WTC11 (cell line): ENCODE measurements around the gene TP73. TPM values are rescaled to one million over a fixed set of nuclear protein-coding genes. Genes with fewer than 3 reads are reported as not detected.

Experiments
- ATAC-seq: fragments of 200-7000 bp; cut with Tn5 transposase; 2 replicates; pipeline ENCODE4 v1.10.0; 2021; ENCODE audit warnings: mild to moderate bottlenecking, moderate library complexity
- CTCF ChIA-PET: fragments of 300-600 bp; sonication (Branson Sonifier 250); formaldehyde crosslinking; loops from one replicate; lab custom pipeline; 2021; ENCODE audit warnings: antibody characterized with exemption; lab: Charles Lee
- POLR2A ChIA-PET: fragments of 350-600 bp; sonication (Branson Sonifier 250); formaldehyde crosslinking; loops from one replicate; lab custom pipeline; 2021; ENCODE audit warnings: antibody characterized with exemption; lab: Charles Lee
- DNase-seq: peaks from one replicate; pipeline ENCODE4 v3.0.0; 2021; ENCODE audit warnings: low spot score
- H3K27ac Mint-ChIP-seq: 2 replicates; pipeline ENCODE4 v1.8.0; 2021; ENCODE audit warnings: mixed read lengths
- H3K27me3 Mint-ChIP-seq: 2 replicates; pipeline ENCODE4 v1.8.0; 2021; ENCODE audit warnings: low read depth, mild to moderate bottlenecking, moderate library complexity, mixed read lengths
- H3K36me3 Mint-ChIP-seq: 2 replicates; pipeline ENCODE4 v1.8.0; 2021; ENCODE audit warnings: mixed read lengths
- H3K4me1 Mint-ChIP-seq: 2 replicates; pipeline ENCODE4 v1.8.0; 2022; ENCODE audit warnings: mixed read lengths
- H3K4me3 Mint-ChIP-seq: 2 replicates; pipeline ENCODE4 v1.8.0; 2021; ENCODE audit warnings: mild to moderate bottlenecking, moderate library complexity, mixed read lengths
- H3K9me3 Mint-ChIP-seq: 2 replicates; pipeline ENCODE4 v1.8.0; 2021; ENCODE audit warnings: mixed read lengths
- ATF1 ChIP-seq: sonication (generic); formaldehyde crosslinking; IDR thresholded peaks from 2 replicates; pipeline ENCODE4 v1.8.1; 2023; ENCODE audit warnings: mild to moderate bottlenecking, moderate library complexity, missing genetic modification reagents
- ELF4 ChIP-seq: sonication (generic); formaldehyde crosslinking; IDR thresholded peaks from 2 replicates; pipeline ENCODE4 v1.8.1; 2022; ENCODE audit warnings: low read depth, mild to moderate bottlenecking, moderate library complexity, missing genetic modification reagents
- EMX1 ChIP-seq: fragments of 250-450 bp; sonication (Bioruptor Pico); IDR thresholded peaks from 2 replicates; pipeline ENCODE4 v1.8.0; 2021; ENCODE audit warnings: mild to moderate bottlenecking
- ETV6 ChIP-seq: sonication (generic); formaldehyde crosslinking; IDR thresholded peaks from 2 replicates; pipeline ENCODE4 v1.8.1; 2022; ENCODE audit warnings: mild to moderate bottlenecking, missing genetic modification reagents
- GABPB1 ChIP-seq: sonication (generic); formaldehyde crosslinking; IDR thresholded peaks from 2 replicates; pipeline ENCODE4 v1.8.1; 2023; ENCODE audit warnings: mild to moderate bottlenecking, missing genetic modification reagents
- IRF2 ChIP-seq: sonication (generic); formaldehyde crosslinking; IDR thresholded peaks from 2 replicates; pipeline ENCODE4 v1.8.0; 2022; ENCODE audit warnings: low read depth, missing genetic modification reagents, borderline replicate concordance
- NR2C2 ChIP-seq: sonication (generic); formaldehyde crosslinking; IDR thresholded peaks from 2 replicates; pipeline ENCODE4 v1.8.0; 2022; ENCODE audit warnings: mild to moderate bottlenecking, missing genetic modification reagents
- RELA ChIP-seq: sonication (generic); formaldehyde crosslinking; IDR thresholded peaks from 2 replicates; pipeline ENCODE4 v1.8.1; 2022; ENCODE audit warnings: missing genetic modification reagents, mild to moderate bottlenecking, borderline replicate concordance
- TEAD1 ChIP-seq: sonication (generic); formaldehyde crosslinking; IDR thresholded peaks from 2 replicates; pipeline ENCODE4 v1.8.0; 2022; ENCODE audit warnings: mild to moderate bottlenecking, missing genetic modification reagents
- ZNF416 ChIP-seq: fragments of 250-450 bp; sonication (Bioruptor Pico); IDR thresholded peaks from 2 replicates; pipeline ENCODE4 v1.9.0; 2021; ENCODE audit warnings: mild to moderate bottlenecking, inconsistent platforms
- total RNA-seq: library from RNA; stranded (reverse); gene quantifications from 3 replicates; pipeline ENCODE4 v1.2.3, GENCODE V29; 2021
- TF ChIP-seq, protein P1 (sequence below): fragments of 250-450 bp; sonication (Bioruptor Pico); conservative IDR thresholded peaks from 2 replicates; pipeline ENCODE4 v1.9.0; 2021; ENCODE audit warnings: mild to moderate bottlenecking
- TF ChIP-seq, protein P2 (sequence below): sonication (generic); formaldehyde crosslinking; IDR thresholded peaks from 2 replicates; pipeline ENCODE4 v1.8.0; 2022; ENCODE audit warnings: mild to moderate bottlenecking, missing genetic modification reagents
- TF ChIP-seq, protein P3 (sequence below): sonication (generic); formaldehyde crosslinking; IDR thresholded peaks from 2 replicates; pipeline ENCODE4 v1.8.1; 2023; ENCODE audit warnings: mild to moderate bottlenecking, missing genetic modification reagents
- TF ChIP-seq, protein P4 (sequence below): fragments of 250-450 bp; sonication (Bioruptor Pico); IDR thresholded peaks from 2 replicates; pipeline ENCODE4 v1.9.0; 2021; ENCODE audit warnings: moderate library complexity, mild to moderate bottlenecking, inconsistent platforms, borderline replicate concordance
- TF ChIP-seq, protein P5 (sequence below): sonication (generic); formaldehyde crosslinking; IDR thresholded peaks from 2 replicates; pipeline ENCODE4 v1.8.1; 2022; ENCODE audit warnings: mild to moderate bottlenecking, moderate library complexity, missing genetic modification reagents
- TF ChIP-seq, protein P6 (sequence below): fragments of 250-450 bp; sonication (Bioruptor Pico); IDR thresholded peaks from 2 replicates; pipeline ENCODE4 v2.1.2; 2022; ENCODE audit warnings: mild to moderate bottlenecking, moderate library complexity
- TF ChIP-seq, protein P7 (sequence below): sonication (generic); formaldehyde crosslinking; conservative IDR thresholded peaks from 2 replicates; pipeline ENCODE4 v1.8.1; 2022; ENCODE audit warnings: mild to moderate bottlenecking, missing genetic modification reagents
- TF ChIP-seq, protein P8 (sequence below): sonication (generic); formaldehyde crosslinking; IDR thresholded peaks from 2 replicates; pipeline ENCODE4 v1.8.1; 2022; ENCODE audit warnings: low read depth, mild to moderate bottlenecking, moderate library complexity, missing genetic modification reagents, borderline replicate concordance
- TF ChIP-seq, protein P9 (sequence below): sonication (generic); formaldehyde crosslinking; IDR thresholded peaks from 2 replicates; pipeline ENCODE4 v1.8.0; 2023; ENCODE audit warnings: mild to moderate bottlenecking, missing genetic modification reagents
- TF ChIP-seq, protein P10 (sequence below): fragments of 250-450 bp; sonication (Bioruptor Pico); IDR thresholded peaks from 2 replicates; pipeline ENCODE4 v1.9.0; 2021; ENCODE audit warnings: mild to moderate bottlenecking

TP73 gene
- total RNA-seq, 1 experiment from 2014 or later, result 5.7 TPM

DNA sequence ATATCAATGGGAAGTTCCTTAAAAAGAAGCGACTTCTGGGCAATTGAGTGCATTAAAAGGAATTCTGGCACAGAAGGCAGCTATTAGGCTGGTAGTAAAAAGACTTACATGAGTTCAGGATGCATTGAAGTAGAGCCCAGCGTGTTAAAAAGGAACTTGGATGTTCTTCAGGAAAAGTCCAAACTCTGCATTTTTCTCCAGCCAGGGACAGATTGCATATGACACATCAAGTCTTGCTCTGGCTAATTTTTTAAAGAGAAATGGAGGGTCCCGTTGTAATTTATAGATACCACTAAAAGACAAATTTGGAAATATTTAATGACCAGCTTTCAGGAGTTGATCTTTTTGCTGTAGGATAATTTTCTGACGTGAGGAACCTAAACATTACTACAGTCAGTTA is 26.3 kb upstream of the TP73 start:
- Mint-ChIP-seq H3K9me3 (no peaks in the 10 kb centered on the region), H3K27ac (no peak overlapping the region; the same call in 1 of the 2 replicates), H3K4me3 (peak overlapping the region; percentile 69), H3K36me3 (peaks cover 15% of the 10 kb centered on the region), H3K27me3 (no peaks in the 10 kb centered on the region; the same call in 1 of the 2 replicates), H3K4me1 (peaks cover 12% of the 10 kb centered on the region)
- ATAC-seq (no peak), DNase-seq (no peak)
- CTCF ChIA-PET, result interaction anchor here (0.6 kb wide), 3 partner anchors 92 to 1350 kb away, joined by 3 to 8 read pairs (median 3); no protein-coding TSS in a partner anchor
- POLR2A ChIA-PET, result no interaction called here
- no peak for TF ChIP-seq NR2C2 (CRISPR knock-in tag)
- TF ChIP-seq, protein P1, sequence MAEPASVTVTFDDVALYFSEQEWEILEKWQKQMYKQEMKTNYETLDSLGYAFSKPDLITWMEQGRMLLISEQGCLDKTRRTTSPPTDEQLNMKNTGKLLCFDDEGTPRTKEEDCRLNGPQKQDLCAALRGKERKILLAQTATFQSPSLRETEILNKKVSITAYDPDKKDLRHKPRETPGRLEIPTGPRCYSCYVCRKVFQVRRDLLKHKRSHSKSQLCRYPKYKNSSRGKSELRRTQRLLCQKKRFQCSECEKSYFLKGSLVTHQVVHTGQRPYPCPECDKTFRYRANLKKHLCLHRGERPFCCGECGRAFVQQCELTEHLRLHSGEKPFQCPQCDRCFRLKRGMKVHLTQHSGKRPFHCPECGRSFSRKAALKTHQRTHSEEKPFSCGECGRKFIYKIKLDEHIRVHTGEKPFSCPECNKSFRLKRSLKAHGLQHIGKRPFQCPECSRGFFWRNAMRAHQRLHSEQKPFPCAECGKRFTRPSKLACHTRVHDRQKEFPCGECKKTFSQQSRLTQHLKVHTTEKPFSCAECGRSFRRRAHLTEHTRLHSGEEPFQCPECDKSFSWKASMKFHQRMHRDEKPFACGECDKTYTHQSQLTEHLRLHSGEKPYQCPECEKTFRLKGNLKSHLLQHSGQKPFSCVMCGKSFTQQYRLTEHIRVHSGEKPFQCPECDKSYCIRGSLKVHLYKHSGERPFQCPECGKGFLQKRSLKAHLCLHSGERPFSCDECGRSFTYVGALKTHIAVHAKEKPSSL (CRISPR knock-in tag), result no peak
- TF ChIP-seq, protein P2, sequence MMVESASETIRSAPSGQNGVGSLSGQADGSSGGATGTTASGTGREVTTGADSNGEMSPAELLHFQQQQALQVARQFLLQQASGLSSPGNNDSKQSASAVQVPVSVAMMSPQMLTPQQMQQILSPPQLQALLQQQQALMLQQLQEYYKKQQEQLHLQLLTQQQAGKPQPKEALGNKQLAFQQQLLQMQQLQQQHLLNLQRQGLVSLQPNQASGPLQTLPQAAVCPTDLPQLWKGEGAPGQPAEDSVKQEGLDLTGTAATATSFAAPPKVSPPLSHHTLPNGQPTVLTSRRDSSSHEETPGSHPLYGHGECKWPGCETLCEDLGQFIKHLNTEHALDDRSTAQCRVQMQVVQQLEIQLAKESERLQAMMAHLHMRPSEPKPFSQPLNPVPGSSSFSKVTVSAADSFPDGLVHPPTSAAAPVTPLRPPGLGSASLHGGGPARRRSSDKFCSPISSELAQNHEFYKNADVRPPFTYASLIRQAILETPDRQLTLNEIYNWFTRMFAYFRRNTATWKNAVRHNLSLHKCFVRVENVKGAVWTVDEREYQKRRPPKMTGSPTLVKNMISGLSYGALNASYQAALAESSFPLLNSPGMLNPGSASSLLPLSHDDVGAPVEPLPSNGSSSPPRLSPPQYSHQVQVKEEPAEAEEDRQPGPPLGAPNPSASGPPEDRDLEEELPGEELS (CRISPR knock-in tag), result no peak
- no peak for TF ChIP-seq IRF2 (CRISPR knock-in tag)
- TF ChIP-seq RELA (CRISPR knock-in tag), result no peak
- TF ChIP-seq, protein P3, sequence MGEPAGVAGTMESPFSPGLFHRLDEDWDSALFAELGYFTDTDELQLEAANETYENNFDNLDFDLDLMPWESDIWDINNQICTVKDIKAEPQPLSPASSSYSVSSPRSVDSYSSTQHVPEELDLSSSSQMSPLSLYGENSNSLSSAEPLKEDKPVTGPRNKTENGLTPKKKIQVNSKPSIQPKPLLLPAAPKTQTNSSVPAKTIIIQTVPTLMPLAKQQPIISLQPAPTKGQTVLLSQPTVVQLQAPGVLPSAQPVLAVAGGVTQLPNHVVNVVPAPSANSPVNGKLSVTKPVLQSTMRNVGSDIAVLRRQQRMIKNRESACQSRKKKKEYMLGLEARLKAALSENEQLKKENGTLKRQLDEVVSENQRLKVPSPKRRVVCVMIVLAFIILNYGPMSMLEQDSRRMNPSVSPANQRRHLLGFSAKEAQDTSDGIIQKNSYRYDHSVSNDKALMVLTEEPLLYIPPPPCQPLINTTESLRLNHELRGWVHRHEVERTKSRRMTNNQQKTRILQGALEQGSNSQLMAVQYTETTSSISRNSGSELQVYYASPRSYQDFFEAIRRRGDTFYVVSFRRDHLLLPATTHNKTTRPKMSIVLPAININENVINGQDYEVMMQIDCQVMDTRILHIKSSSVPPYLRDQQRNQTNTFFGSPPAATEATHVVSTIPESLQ, result no peak
- no peak for TF ChIP-seq ETV6 (CRISPR knock-in tag)
- TF ChIP-seq EMX1, result no peak
- TF ChIP-seq, protein P4, sequence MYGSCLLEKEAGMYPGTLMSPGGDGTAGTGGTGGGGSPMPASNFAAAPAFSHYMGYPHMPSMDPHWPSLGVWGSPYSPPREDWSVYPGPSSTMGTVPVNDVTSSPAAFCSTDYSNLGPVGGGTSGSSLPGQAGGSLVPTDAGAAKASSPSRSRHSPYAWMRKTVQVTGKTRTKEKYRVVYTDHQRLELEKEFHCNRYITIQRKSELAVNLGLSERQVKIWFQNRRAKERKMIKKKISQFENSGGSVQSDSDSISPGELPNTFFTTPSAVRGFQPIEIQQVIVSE (CRISPR knock-in tag), result no peak
- TF ChIP-seq GABPB1 (CRISPR knock-in tag), result no peak
- no peak for TF ChIP-seq ZNF416 (CRISPR knock-in tag)
- no peak for TF ChIP-seq TEAD1 (CRISPR knock-in tag)
- TF ChIP-seq ATF1 (CRISPR knock-in tag), result no peak
- TF ChIP-seq, protein P5, sequence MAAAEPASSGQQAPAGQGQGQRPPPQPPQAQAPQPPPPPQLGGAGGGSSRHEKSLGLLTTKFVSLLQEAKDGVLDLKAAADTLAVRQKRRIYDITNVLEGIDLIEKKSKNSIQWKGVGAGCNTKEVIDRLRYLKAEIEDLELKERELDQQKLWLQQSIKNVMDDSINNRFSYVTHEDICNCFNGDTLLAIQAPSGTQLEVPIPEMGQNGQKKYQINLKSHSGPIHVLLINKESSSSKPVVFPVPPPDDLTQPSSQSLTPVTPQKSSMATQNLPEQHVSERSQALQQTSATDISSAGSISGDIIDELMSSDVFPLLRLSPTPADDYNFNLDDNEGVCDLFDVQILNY (CRISPR knock-in tag), result no peak
- TF ChIP-seq, protein P6, sequence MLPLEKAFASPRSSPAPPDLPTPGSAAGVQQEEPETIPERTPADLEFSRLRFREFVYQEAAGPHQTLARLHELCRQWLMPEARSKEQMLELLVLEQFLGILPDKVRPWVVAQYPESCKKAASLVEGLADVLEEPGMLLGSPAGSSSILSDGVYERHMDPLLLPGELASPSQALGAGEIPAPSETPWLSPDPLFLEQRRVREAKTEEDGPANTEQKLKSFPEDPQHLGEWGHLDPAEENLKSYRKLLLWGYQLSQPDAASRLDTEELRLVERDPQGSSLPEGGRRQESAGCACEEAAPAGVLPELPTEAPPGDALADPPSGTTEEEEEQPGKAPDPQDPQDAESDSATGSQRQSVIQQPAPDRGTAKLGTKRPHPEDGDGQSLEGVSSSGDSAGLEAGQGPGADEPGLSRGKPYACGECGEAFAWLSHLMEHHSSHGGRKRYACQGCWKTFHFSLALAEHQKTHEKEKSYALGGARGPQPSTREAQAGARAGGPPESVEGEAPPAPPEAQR (CRISPR knock-in tag), result no peak
- TF ChIP-seq, protein P7, sequence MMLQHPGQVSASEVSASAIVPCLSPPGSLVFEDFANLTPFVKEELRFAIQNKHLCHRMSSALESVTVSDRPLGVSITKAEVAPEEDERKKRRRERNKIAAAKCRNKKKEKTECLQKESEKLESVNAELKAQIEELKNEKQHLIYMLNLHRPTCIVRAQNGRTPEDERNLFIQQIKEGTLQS (CRISPR knock-in tag), result no peak
- TF ChIP-seq, protein P8, sequence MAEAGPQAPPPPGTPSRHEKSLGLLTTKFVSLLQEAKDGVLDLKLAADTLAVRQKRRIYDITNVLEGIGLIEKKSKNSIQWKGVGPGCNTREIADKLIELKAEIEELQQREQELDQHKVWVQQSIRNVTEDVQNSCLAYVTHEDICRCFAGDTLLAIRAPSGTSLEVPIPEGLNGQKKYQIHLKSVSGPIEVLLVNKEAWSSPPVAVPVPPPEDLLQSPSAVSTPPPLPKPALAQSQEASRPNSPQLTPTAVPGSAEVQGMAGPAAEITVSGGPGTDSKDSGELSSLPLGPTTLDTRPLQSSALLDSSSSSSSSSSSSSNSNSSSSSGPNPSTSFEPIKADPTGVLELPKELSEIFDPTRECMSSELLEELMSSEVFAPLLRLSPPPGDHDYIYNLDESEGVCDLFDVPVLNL, result no peak
- TF ChIP-seq, protein P9, sequence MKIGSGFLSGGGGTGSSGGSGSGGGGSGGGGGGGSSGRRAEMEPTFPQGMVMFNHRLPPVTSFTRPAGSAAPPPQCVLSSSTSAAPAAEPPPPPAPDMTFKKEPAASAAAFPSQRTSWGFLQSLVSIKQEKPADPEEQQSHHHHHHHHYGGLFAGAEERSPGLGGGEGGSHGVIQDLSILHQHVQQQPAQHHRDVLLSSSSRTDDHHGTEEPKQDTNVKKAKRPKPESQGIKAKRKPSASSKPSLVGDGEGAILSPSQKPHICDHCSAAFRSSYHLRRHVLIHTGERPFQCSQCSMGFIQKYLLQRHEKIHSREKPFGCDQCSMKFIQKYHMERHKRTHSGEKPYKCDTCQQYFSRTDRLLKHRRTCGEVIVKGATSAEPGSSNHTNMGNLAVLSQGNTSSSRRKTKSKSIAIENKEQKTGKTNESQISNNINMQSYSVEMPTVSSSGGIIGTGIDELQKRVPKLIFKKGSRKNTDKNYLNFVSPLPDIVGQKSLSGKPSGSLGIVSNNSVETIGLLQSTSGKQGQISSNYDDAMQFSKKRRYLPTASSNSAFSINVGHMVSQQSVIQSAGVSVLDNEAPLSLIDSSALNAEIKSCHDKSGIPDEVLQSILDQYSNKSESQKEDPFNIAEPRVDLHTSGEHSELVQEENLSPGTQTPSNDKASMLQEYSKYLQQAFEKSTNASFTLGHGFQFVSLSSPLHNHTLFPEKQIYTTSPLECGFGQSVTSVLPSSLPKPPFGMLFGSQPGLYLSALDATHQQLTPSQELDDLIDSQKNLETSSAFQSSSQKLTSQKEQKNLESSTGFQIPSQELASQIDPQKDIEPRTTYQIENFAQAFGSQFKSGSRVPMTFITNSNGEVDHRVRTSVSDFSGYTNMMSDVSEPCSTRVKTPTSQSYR (CRISPR knock-in tag), result no peak
- no peak for TF ChIP-seq ELF4 (CRISPR knock-in tag)
- TF ChIP-seq, protein P10, sequence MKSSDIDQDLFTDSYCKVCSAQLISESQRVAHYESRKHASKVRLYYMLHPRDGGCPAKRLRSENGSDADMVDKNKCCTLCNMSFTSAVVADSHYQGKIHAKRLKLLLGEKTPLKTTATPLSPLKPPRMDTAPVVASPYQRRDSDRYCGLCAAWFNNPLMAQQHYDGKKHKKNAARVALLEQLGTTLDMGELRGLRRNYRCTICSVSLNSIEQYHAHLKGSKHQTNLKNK (CRISPR knock-in tag), result no peak
